ENCODE data around the gene STON2. TPM values are rescaled to one million over a fixed set of nuclear protein-coding genes. Genes with fewer than 3 reads are reported as not detected.
"Not testable (repeated sequence)": the region's sequence is repeated elsewhere in the genome, so short reads cannot be mapped to it uniquely, and the experiment has no call there.

STON2 gene
- total and polyA plus RNA-seq, 8 donors, result 8.4 to 46.7 (median 12.3) TPM

DNA sequence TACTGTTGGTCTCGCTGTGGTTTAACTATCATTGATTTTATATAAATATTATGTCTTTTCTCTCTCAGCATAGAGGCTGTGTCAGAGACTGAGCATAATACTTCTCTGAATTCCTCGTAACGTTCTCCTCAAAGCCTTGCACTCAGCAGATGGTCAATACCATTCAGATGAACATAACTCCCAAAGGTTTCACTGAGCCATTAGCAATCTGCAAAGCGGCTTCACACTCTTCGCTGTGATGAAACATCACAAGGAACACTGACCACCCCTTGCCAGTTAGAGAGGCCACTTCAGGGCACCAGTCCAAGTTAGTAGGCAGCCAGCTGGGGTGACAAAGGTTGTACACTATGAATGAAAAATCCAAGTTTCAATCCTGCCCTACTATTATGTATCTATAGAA is 30.1 kb upstream of the STON2 start:
- Histone ChIP-seq H3K27ac (no peak overlapping the region), H3K9me3 (no peaks in the 10 kb centered on the region), H3K36me3 (no peaks in the 10 kb centered on the region), H3K27me3 (peaks cover 0 to 71% of the 10 kb centered on the region in 2 donors), H3K4me3 (no peak overlapping the region), H3K4me1 (peaks cover 0 to 11% of the 10 kb centered on the region in 2 donors)
- no peak for ATAC-seq
- no peak for TF ChIP-seq CTCF (IDR thresholded peaks at IDR 0.05)
- DNase-seq, result no peak
- intact Hi-C loops (cut with DNase I), result no loop called here

GRCh38 chr14:81429749-81430148 is 29.6 kb upstream of the STON2 start:
- H3K9me3 ChIP-seq; H3K27ac ChIP-seq; ATAC-seq; intact Hi-C loops (cut with DNase I); H3K4me3 ChIP-seq; H3K4me1 ChIP-seq; DNase-seq; H3K36me3 ChIP-seq: not testable (repeated sequence)
- H3K27me3 ChIP-seq, result peaks cover 0 to 66% of the 10 kb centered on the region in 2 donors

DNA sequence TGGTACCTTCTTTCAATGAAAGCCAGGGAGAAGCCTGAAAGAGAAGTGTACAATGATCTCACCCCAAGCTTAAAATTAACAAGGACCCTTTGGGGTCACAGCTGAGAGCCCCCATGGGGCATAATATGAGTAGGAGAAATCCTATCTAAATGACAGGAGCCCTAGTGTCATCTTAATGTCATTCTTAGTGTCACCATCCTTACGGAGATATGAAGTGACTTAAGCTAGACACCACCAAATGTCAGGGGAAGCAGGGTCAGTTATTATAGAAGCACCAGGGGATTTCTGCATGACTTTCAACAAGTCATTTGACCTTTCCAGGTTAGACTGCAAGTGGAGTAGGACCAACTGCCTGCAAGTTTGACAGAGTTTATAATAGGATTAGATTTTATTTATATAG is 28.9 kb upstream of the STON2 start:
- ATAC-seq (no peak), DNase-seq (no peak)
- Histone ChIP-seq H3K9me3 (no peaks in the 10 kb centered on the region), H3K36me3 (no peaks in the 10 kb centered on the region), H3K4me3 (no peak overlapping the region), H3K27ac (no peak overlapping the region), H3K4me1 (peaks cover 0 to 10% of the 10 kb centered on the region in 2 donors), H3K27me3 (peaks cover 0 to 59% of the 10 kb centered on the region in 2 donors)
- TF ChIP-seq CTCF (IDR thresholded peaks at IDR 0.05), result no peak
- intact Hi-C loops (cut with DNase I), result no loop called here

DNA sequence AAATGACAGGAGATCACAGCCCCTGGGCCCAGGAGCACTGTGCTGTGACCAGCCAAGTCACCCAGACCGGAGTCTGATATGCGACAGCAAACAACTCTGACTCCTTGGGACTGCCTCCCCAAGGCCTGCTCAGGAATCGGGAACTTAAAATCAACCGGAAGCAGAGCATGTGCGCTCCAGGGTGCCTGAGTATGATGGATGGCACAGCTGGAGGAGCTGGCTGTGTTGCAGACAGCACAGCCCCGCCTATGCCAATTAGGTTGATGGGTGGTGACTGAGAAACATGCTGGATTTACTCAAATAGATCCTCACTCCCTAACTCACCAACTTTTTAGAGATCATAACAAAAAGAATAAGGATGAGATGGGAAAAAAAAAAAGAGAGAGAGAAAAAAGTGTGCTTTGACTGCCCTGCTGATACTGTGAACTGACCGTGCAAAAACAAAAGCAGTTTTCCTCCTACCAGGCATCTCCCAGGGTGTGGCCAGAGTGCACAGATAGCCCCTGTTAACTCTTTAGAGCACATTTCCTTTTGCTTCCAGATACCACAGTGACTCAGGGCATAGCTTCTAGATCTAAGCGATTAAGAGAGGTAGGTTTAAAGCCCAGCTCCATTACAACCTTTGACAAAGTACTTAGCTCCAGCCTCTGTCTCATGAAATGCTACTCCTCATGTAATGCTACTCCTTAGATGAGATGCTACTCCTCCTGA is 27.4 kb upstream of the STON2 start:
- H3K27me3 ChIP-seq, result peaks cover 0 to 44% of the 10 kb centered on the region in 2 donors

DNA sequence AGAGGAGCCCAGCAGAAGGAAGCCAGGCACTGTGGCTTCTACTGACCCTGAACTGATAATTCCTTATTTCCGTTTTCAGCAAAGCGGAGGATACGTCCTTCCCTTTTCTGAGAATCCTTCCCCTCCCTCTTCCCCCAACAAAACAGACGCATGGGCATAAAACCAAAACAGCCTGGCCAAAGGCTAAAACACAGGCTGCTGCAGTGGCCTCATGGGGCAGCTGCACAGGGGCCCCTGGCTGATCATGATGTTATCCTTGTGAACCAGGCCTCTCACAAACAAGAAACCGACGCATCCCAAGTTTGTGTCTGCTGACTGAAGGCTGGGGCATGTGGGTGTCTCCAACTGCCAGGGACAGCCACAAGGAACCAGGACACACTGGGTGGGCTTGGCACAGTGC is 23.4 kb upstream of the STON2 start:
- intact Hi-C loops (cut with DNase I), result no loop called here

More for the DNA sequence above, 27.4 kb upstream of the STON2 start:
- ATAC-seq, result peak; percentile 40
- TF ChIP-seq CTCF (IDR thresholded peaks at IDR 0.05), result no peak
- Histone ChIP-seq H3K27ac (peak overlapping the region in 1 of 2 donors; percentile 10), H3K9me3 (no peaks in the 10 kb centered on the region), H3K36me3 (no peaks in the 10 kb centered on the region), H3K4me3 (no peak overlapping the region), H3K4me1 (peaks cover 0 to 25% of the 10 kb centered on the region in 2 donors)
- peak in 1 of 4 donors; percentile 43 for DNase-seq
- intact Hi-C loops (cut with DNase I), result no loop called here

More for the DNA sequence above, 23.4 kb upstream of the STON2 start:
- H3K9me3 ChIP-seq, result no peaks in the 10 kb centered on the region
- no peak overlapping the region for H3K4me3 ChIP-seq
- ATAC-seq (peak; percentile 65), DNase-seq (peak in 1 of 4 donors; percentile 50)
- peaks cover 0 to 25% of the 10 kb centered on the region in 2 donors for H3K4me1 ChIP-seq
- no peaks in the 10 kb centered on the region for H3K36me3 ChIP-seq
- H3K27ac ChIP-seq, result peak overlapping the region; percentile 23 to 36
- H3K27me3 ChIP-seq, result peaks cover 0 to 14% of the 10 kb centered on the region in 2 donors
- no peak for TF ChIP-seq CTCF (IDR thresholded peaks at IDR 0.05)
